NB4 (cell line): ENCODE results near the gene TGDS.

Source experiments
- POLR2A ChIP-seq: IDR thresholded peaks from 2 replicates; pipeline ENCODE4 v1.6.1; 2011; ENCODE audit warnings: mild to moderate bottlenecking; ENCODE audit not compliant: insufficient read length; ENCODE audit errors: extremely low read depth
- TF ChIP-seq, protein P1 (sequence below): IDR thresholded peaks from one replicate; pipeline ENCODE4 v1.5.1; 2012; ENCODE audit warnings: low read depth, low read length

DNA sequence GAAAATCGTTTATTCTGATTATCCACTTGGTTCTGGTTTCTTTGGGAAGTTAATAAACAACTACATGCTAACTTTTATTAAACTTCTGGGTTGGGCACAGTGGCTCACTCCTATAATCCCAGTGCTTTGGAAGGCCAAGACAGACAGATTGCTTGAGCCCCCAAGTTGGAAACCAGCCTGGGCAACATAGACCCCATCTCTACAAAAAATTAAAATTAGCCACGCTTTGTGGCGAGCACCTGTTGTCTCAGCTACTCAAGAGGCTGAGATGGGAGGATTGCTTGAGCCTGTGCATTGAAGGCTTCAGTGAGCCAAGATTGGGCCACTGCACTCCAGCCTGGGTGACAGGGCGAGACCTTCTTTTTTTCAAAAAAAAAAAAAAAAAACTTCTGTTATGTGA, 27.4 kb upstream of the TGDS start:
- TF ChIP-seq, protein P1, sequence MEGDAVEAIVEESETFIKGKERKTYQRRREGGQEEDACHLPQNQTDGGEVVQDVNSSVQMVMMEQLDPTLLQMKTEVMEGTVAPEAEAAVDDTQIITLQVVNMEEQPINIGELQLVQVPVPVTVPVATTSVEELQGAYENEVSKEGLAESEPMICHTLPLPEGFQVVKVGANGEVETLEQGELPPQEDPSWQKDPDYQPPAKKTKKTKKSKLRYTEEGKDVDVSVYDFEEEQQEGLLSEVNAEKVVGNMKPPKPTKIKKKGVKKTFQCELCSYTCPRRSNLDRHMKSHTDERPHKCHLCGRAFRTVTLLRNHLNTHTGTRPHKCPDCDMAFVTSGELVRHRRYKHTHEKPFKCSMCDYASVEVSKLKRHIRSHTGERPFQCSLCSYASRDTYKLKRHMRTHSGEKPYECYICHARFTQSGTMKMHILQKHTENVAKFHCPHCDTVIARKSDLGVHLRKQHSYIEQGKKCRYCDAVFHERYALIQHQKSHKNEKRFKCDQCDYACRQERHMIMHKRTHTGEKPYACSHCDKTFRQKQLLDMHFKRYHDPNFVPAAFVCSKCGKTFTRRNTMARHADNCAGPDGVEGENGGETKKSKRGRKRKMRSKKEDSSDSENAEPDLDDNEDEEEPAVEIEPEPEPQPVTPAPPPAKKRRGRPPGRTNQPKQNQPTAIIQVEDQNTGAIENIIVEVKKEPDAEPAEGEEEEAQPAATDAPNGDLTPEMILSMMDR = no peak
- TF ChIP-seq POLR2A = no peak
